GM12801 (cell line): ENCODE results near the gene CREBZF.

Source experiments
- CTCF ChIP-seq: IDR thresholded peaks from one replicate; pipeline ENCODE4 v1.5.1; 2011; ENCODE audit warnings: control low read depth; ENCODE audit not compliant: insufficient read length; ENCODE audit errors: extremely low read depth

Gene CREBZF

GRCh38 chr11:85651118-85651517 is 13.8 kb downstream of the CREBZF start:
- TF ChIP-seq CTCF: no peak

GRCh38 chr11:85647604-85648299 is 17.2 kb downstream of the CREBZF start, which contains the start of gene TMEM126A:
Gene TMEM126A (plus strand): TSS chr11:85647967. CDS start chr11:85650256, 2,289 bp downstream.
- no peak for TF ChIP-seq CTCF

GRCh38 chr11:85647078-85647477 is 17.9 kb downstream of the CREBZF start:
- TF ChIP-seq CTCF: no peak

- no peak for TF ChIP-seq CTCF
These were observed 21.7 kb downstream of the CREBZF start for GRCh38 chr11:85643191-85643614.

- TF ChIP-seq CTCF: no peak
These were observed 30.2 kb downstream of the CREBZF start for GRCh38 chr11:85634747-85635146.

GRCh38 chr11:85628771-85629341 is 36.1 kb downstream of the CREBZF start:
- TF ChIP-seq CTCF: no peak

GRCh38 chr11:85627998-85628770 is 36.7 kb downstream of the CREBZF start, which contains the start of gene TMEM126B:
Gene TMEM126B (plus strand): TSS chr11:85628593. CDS start chr11:85628608, 15 bp downstream.
- no peak for TF ChIP-seq CTCF
